HG03103 (cell line): ENCODE data around the gene ABCG1.

ENCODE experiments used
- ATAC-seq: cut with Tn5 transposase; IDR thresholded peaks from one replicate; pipeline ENCODE4 v1.9.1; 2021; ENCODE audit warnings: low read depth; ENCODE audit not compliant: unreplicated experiment

Gene ABCG1

DNA sequence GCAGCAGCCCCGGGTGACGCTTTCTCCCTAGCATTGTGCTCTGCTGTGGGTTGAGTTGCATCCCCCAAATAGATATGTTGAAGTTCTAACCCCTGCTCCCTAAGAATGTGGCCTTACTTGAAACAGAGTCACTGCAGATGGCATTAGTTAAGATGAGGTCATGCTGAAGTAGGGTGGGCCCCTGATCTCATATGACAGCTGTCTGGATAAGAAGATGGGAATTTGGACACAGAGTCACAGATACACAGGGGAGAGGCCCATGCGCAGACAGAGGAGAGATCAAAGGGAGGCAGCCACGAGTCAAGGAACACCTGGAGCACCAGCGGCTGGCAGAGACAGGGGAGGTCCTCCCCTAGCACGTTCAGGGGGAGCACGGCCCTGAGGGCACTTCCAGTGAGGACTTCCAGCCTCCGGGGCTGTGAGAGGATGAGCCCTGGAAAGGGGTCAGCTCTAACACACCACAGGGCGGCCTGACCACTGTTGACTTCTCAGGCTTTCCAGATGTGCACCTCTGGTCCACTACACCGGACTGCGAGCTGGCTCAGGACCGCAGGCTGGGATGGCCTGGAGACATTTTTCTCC, 46.4 kb downstream of the ABCG1 start:
- no peak for ATAC-seq

DNA sequence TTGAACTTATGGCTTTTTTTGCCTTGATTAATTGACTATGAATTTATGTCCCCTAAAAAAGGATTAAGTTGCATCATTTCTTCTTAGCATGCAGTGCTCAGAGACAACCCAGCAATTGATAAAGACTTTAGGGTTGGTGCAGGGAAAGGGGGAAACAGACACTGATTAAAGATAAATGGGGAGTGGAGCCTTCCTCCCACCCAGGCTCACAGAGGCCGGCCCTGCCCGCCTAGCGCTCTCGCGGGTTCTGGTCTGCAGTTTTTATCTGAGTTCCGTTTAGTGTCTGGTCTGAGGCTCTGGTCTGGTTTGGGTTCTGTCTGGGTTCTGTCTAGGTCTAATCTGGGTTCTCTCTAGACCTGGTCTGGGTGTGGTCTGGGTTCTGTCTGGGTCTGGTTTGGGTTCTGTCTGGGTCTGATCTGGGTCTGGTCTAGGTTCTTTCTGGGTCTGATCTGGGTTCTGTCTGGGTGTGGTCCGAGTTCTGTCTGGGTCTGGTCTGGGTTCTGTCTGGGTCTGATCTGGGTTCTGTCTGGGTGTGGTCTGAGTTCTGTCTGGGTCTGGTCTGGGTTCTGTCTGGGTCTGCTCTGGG, 48.1 kb downstream of the ABCG1 start:
- ATAC-seq, result no peak

DNA sequence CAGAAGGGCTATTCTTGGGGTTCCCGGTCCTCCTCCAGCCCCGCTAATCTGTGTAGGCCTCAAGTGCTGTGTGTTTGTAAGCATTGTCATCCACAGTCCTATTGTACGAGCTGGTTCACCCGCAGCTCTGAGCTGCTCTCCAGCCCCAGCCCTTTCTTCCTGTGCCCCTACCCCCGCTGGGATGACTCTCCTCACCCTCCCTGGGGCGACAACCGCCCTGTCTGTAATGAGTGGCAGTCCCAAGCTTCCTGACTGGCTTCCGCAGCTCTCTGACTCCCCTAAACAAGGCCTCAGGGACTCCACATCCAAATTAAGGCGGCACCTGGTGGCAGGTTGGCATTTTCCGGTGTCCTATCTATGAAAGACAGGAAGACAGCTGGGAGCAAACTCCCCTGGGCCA, 50.4 kb downstream of the ABCG1 start:
- ATAC-seq, result no peak

DNA sequence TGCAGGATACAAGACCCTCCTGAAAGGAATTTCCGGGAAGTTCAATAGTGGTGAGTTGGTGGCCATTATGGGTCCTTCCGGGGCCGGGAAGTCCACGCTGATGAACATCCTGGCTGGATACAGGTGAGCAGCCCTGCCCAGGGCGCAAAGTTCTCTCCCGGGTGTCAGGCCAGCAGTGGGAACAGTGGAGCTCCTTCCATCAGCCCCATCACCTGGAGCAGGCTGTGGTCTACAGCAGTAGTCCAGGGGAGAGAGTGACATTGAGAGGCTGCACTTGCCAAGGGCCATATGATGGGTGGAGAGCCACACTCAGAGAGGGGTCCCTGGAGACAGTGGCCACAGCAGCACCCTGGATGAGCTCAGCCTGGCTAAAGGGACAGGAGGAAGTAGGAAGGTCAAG, 52.1 kb downstream of the ABCG1 start:
- ATAC-seq, result no peak

DNA sequence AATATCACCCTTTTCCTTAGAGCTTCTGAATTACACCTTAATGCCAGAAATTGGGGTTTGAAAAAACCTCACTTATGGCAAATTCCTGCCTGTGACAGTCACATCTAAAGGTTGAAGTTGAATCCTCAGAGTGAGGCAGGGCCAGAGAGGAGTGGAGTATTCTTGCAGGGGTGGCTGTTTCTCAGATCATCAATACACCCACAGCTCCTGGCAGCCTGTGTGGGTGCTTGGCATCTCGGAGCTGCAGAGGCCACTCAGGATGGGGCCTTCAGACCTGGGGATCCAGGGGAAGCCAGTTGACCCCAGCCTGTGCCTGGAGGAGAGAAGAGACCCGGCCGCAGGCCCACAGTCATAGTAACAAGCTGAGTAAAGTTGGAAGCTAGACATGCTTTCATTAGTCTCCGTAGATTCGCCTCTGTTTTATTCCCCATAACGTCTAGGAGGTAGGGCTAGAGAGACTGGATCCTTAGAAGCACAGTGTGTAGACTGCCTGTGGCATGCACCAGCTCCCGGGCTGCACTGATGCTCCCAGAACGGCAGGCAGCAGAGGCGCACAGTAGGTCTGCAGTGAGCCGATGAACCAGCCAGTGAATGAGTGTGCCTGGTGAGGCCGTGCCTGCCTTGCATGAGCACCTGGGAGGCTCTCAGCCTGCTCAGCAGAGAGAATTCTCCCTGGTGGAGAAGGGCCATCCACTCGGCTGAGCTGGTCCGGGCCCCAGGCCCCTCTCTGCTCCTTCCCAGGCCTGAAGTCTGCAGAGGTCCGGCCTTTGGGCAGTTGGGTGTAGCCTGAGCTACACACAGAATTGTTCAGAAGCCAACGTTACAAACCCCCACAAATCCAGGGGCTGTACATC, 53.4 kb downstream of the ABCG1 start:
- no peak for ATAC-seq

DNA sequence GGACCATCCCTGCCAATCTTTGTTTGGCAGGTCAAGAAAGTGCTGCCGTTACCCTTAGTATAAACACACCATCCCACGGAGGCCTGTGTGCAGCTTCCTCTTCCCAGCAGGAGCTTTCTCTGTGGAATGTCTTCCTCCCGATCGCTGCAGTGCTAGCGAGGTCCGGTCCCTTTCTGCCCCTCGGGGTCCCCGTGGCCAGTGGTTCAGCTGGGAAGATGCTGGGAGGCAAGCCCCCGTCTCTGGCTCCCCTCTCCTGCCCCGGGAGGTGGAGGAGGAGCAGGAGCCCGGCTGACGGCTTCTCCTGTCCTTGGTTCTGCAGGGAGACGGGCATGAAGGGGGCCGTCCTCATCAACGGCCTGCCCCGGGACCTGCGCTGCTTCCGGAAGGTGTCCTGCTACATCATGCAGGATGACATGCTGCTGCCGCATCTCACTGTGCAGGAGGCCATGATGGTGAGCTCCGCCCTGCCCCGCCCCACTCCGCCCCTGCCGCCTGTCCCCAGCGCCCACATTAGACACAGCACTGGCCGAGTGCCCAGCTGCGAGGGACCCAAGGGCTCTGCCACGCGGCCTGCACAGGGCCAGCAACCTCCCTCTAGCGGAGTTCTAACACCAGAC, 54.2 kb downstream of the ABCG1 start:
- no peak for ATAC-seq

DNA sequence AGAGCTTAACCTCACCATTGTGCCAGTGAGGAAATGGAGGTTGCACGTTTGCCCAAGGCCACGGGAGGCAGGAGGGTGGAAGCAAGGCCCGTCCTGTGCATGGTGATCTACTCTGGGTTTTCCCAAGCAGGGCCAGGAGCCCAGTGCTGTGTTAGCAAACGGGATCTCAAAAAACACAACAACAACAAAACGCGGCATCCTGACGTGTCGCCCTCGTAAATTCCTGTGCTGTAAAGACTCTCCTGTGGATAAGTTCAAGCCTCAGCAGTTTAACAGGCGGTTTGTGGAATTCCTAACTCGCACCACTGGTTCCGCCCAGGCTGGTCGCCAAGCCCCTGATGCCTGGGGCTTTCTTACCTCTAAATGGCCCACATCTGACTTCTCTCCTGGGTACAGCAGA, 57.1 kb downstream of the ABCG1 start:
- no peak for ATAC-seq

DNA sequence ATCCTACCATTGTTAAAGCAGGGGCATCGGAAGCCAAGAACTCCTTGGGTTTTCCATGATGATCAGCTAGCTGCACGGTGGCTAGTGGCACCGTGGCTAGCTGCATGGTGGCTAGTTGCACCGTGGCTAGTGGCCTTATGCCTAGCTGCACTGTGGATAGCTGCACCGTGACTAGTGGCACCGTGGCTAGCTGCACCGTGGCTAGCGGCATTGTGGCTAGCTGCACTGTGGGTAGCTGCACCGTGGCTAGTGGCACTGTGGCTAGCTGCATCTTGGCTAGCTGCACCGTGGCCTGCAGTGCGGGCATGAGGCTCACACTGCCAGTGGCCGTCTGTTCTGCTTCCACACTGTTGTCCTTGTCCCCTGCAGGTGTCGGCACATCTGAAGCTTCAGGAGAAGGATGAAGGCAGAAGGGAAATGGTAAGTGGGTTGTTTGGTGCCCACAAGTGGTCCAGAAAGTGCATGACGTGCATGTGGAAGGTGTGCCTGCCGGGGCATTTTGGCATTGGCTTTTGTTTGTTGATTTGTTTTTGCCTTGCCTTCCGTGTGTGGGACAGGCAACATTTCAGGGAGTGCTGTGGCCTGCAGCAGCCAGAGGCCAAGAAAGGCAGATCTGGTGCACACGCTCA, 57.7 kb downstream of the ABCG1 start:
- ATAC-seq, result no peak

DNA sequence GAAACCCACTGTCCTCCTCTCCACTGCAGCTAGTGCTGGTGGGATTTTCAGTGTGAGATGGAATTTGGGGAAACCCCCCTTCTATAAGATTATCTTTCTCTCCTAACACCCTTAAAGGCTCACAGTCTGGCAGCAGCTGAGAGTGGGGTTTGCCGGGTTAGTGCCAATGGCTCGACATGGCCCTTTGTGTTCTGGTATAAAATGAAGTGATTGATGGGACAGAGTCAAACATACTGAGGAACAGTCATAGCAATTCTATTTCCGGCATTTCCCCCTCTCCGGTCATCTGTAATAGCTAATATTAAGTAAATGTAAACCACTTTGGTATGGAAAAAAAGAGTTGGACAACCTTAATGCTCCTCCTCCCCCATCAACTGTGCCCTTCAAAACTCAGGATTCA, 58.7 kb downstream of the ABCG1 start:
- no peak for ATAC-seq

DNA sequence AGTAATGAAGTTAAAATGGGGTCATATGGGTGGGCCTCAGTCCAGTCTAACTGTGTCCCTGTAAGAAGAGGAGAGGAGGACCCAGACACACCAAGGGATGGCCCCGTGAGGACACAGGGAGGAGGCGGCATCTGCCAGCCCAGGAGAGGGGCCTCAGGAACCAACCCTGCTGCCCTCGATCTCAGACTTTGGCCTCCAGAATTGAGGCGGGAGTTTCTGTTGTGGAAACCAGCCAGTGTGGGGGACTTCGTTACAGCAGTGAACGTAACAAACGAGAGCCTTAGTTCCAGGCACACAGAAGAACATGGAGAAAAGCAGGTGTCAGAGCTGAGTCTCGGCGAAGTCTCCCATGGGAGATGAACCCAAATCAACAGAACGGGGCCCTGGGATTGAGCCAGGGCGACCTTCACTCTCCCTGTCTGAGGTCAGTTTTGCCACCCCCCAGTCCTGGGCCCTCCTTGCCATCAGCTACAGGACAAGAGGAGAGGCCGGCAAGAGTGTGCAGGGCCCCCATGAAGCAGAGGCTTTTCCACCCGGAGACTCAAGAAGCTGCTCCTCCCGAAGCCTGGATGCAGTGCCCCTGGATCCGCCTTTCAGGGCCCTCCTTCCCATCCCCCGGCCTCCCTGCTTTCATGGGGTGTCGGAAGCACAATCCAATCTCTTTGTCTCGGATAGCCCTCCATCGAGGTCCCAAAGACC, 59.7 kb downstream of the ABCG1 start:
- no peak for ATAC-seq

DNA sequence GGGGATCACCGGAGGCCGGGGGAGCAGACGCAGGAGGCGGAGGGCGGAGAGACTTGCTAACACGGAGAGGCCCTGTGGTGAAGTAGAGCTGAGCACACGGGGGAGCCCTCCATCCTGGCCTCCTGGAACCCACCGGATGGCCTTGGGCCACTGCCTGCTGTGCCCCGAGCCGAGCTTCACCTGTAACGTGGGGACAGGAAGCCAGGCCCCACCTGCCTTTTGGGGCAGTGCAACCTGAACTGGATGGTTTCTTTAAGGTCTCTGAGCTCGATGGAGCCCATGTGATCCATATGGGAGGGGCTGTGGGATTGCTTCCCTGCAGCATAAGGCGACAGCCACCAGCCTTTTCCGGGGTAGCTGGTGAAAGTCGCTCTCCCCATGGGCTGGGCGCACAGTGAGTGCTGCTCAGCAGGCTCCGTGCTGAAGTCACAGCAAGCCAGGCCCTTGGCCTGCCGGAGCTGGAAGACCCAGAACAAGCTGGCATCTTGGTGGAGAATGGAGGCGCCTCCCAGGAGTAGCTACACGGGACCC, 60.5 kb downstream of the ABCG1 start:
- ATAC-seq, result no peak

DNA sequence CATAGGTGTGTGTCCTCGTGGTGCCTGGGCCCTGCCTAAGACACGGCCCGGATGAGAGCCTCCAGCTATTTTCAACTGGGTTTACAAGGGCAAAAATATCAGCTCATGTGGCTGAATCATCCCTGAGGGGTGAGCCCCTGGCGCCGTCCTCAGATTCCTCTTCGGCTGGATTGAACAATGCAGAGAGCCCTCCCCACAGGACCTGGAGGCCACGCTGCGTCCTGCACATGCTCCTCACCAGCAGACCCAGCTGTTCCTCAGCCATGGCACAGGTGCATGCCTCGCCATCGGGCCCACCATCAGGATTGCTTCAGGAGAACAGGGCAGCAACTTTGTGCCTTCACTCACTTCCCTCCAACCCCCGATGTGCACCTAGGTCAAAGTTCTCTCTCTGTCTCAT, 60.9 kb downstream of the ABCG1 start:
- no peak for ATAC-seq

DNA sequence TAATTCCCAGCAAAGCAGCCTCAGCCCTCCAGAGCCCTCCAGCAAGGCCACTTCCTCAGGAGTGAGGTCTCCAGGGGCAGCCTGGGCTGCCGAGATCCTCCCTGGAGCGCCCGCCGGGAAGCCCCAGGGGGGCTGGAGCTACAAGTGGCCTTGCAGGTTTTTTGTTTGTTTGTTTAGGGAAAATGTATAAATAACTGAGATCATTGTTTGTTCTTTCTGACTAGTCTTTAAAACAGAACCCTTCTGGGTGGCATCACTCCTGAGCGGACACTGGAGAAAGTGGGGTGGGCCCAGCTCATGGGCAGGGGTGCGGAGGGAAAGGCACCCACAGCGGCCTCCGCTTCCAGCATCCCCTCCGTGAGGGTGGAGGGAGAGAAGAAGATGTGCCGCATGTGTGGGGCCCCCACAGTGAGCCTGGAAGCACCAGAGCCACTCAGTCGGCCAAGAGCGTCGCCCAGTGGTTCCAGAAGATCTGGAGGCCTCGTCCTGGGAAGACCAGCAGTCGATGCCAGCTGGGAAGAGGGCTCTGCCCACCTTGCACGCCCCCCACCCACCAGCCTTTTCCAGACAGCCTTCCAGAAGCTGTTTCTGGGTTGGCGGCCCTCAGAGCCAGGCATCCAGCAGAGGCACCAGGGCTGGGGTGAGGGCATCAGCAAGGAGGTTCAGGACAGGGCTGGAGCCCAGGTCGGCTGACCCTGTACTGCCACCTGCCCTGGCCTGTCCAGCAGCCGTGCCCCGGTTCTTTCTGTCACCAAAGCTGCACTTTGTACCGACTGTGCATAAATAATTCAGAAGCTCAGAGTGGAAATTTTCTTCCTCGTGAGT, 61.6 kb downstream of the ABCG1 start:
- ATAC-seq, result no peak

DNA sequence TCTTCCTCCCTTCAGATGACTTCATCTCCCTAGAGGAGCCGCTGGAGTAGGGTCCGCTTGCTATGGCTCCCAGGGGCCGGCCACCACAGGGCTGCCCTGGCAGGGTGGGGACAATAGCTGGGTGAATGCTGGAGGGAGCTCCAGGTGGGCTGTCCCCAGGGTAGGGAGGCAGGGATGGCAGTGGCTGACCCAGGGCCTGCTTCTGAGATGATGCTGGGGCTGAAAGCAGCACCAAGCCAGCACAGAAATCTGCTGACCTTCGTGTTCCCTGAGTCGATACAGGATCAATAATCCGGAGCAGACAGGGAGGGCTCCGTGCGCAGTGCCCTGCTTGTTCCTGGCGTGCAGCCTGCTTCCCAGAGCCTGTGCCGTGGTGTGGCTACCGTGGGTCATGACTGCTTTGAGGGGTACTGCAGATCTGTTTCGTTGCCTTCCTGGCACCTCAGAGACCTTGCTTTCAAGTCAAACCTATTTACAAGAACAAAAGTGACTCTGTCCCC, 62.3 kb downstream of the ABCG1 start:
- ATAC-seq, result no peak

DNA sequence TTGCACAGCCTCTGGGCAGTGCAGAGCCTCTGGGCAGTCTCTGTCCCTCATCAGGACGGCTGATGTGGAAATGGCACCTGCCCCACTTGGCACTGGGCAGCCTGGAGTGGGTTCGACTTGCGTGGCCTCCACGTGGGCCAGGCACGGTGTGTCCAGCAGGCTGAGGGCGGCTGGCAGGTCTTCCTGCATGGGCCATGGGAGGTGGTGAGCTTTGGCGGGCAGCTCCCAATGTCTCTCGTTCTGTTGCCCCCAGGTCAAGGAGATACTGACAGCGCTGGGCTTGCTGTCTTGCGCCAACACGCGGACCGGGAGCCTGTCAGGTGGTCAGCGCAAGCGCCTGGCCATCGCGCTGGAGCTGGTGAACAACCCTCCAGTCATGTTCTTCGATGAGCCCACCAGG, 63.1 kb downstream of the ABCG1 start:
- no peak for ATAC-seq

DNA sequence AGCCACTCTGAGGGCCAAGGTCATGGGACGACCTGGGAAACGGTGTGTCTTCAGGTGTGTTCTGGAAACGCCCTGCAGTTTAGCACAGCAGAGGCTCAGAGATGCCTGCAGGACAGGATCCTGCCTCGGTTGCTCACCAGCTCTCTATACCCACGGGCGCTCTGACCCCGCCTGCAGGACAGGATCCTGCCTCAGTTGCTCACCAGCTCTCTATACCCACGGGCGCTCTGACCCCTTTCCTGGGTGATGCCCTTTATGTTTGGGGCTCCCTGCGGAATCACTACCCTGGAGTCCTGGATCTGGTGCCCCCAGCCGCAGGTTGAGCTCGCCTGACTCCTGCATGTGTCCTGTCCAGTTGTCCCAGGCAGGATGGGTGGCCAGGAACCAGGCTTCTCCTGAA, 63.8 kb downstream of the ABCG1 start:
- no peak for ATAC-seq

DNA sequence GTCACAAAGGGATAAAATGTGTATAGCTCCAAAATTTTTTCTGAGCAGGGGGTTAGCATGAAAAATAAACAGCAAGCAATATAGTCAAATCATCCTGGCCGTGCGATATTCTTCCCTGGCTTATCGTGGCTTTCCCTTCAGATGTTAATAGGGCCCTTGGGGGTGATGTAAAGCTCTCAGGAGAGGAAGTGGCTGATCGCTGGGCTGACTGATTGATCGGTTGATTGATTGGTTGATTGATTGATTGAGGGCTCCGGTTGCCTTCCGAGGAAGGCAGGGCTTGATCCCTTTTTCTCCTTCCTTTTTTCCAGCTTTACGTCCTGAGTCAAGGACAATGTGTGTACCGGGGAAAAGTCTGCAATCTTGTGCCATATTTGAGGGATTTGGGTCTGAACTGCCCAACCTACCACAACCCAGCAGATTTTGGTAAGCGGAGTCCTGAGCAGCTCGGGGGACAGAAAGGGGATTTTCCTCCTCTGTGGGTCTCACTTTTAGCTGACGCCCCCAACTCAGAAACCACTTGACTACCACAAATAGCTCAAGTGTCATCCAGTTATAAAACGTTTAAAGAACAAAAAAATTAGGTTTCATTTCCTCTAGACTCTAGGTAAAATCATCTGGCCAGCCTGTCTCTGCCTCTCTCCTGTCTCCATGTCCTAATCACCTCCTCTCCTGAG, 66.8 kb downstream of the ABCG1 start:
- ATAC-seq, result no peak

DNA sequence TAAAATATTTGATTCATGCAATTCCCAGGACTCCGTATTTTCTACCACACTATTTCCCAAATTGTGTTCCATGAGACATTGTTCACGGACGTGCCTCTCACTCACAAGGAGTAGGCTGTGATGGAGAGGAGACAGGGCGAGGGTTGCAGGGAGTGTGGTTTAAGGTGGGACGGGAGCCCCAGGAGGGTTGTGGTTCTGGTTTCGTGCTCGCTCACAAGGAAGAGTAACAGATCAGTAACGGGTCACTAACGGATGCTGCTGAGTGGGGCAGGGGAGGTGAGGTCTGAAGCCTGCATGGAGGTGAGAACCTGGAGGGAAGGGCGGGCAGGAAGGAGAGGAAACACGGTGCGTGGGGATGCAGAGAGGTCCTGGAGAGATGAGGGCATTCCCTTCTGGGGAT, 67.5 kb downstream of the ABCG1 start:
- ATAC-seq, result no peak
